WTC11 (cell line): ENCODE measurements around the gene FOXI1. TPM values are rescaled to one million over a fixed set of nuclear protein-coding genes. Genes with fewer than 3 reads are reported as not detected.
A peak's percentile ranks its signal among the peaks of the same experiment; 100 is the strongest.

Source experiments
- ATAC-seq: fragments of 200-7000 bp; cut with Tn5 transposase; 2 replicates; pipeline ENCODE4 v1.10.0; 2021; ENCODE audit warnings: mild to moderate bottlenecking, moderate library complexity
- CTCF ChIA-PET: fragments of 300-600 bp; sonication (Branson Sonifier 250); formaldehyde crosslinking; loops from one replicate; lab custom pipeline; 2021; ENCODE audit warnings: antibody characterized with exemption; lab: Charles Lee
- POLR2A ChIA-PET: fragments of 350-600 bp; sonication (Branson Sonifier 250); formaldehyde crosslinking; loops from one replicate; lab custom pipeline; 2021; ENCODE audit warnings: antibody characterized with exemption; lab: Charles Lee
- DNase-seq: peaks from one replicate; pipeline ENCODE4 v3.0.0; 2021; ENCODE audit warnings: low spot score
- H3K27ac Mint-ChIP-seq: 2 replicates; pipeline ENCODE4 v1.8.0; 2021; ENCODE audit warnings: mixed read lengths
- H3K27me3 Mint-ChIP-seq: 2 replicates; pipeline ENCODE4 v1.8.0; 2021; ENCODE audit warnings: low read depth, mild to moderate bottlenecking, moderate library complexity, mixed read lengths
- H3K36me3 Mint-ChIP-seq: 2 replicates; pipeline ENCODE4 v1.8.0; 2021; ENCODE audit warnings: mixed read lengths
- H3K4me1 Mint-ChIP-seq: 2 replicates; pipeline ENCODE4 v1.8.0; 2022; ENCODE audit warnings: mixed read lengths
- H3K4me3 Mint-ChIP-seq: 2 replicates; pipeline ENCODE4 v1.8.0; 2021; ENCODE audit warnings: mild to moderate bottlenecking, moderate library complexity, mixed read lengths
- H3K9me3 Mint-ChIP-seq: 2 replicates; pipeline ENCODE4 v1.8.0; 2021; ENCODE audit warnings: mixed read lengths
- GTF2I ChIP-seq: fragments of 250-450 bp; sonication (Bioruptor Pico); conservative IDR thresholded peaks from 2 replicates; pipeline ENCODE4 v1.4.0; 2021; ENCODE audit warnings: mild to moderate bottlenecking
- JAZF1 ChIP-seq: fragments of 250-450 bp; sonication (Bioruptor Pico); IDR thresholded peaks from 2 replicates; pipeline ENCODE4 v1.9.0; 2021; ENCODE audit warnings: moderate library complexity, mild to moderate bottlenecking, inconsistent platforms
- JUN ChIP-seq: sonication (generic); formaldehyde crosslinking; IDR thresholded peaks from 2 replicates; pipeline ENCODE4 v1.8.0; 2023; ENCODE audit warnings: mild to moderate bottlenecking, missing genetic modification reagents
- NR3C1 ChIP-seq: sonication (generic); formaldehyde crosslinking; conservative IDR thresholded peaks from 2 replicates; pipeline ENCODE4 v1.8.1; 2023; ENCODE audit warnings: low read depth, mild to moderate bottlenecking, missing genetic modification reagents
- RORB ChIP-seq: fragments of 250-450 bp; sonication (Bioruptor Pico); IDR thresholded peaks from 2 replicates; pipeline ENCODE4 v1.9.0; 2021; ENCODE audit warnings: mild to moderate bottlenecking
- TCF7 ChIP-seq: sonication (generic); formaldehyde crosslinking; IDR thresholded peaks from 2 replicates; pipeline ENCODE4 v1.8.0; 2022; ENCODE audit warnings: mild to moderate bottlenecking, low read depth, missing genetic modification reagents, moderate library complexity
- TP53 ChIP-seq: sonication (generic); formaldehyde crosslinking; IDR thresholded peaks from 2 replicates; pipeline ENCODE4 v1.8.1; 2023; ENCODE audit warnings: mild to moderate bottlenecking, missing genetic modification reagents
- total RNA-seq: library from RNA; stranded (reverse); gene quantifications from 3 replicates; pipeline ENCODE4 v1.2.3, GENCODE V29; 2021
- TF ChIP-seq, protein P1 (sequence below): fragments of 250-450 bp; sonication (Bioruptor Pico); conservative IDR thresholded peaks from 2 replicates; pipeline ENCODE4 v1.9.0; 2021; ENCODE audit warnings: mild to moderate bottlenecking
- TF ChIP-seq, protein P2 (sequence below): sonication (generic); formaldehyde crosslinking; IDR thresholded peaks from 2 replicates; pipeline ENCODE4 v1.8.1; 2022; ENCODE audit warnings: missing genetic modification reagents, borderline replicate concordance
- TF ChIP-seq, protein P3 (sequence below): fragments of 200-600 bp; IDR thresholded peaks from 2 replicates; pipeline ENCODE4 v1.8.0; 2022; ENCODE audit warnings: antibody characterized with exemption
- TF ChIP-seq, protein P4 (sequence below): sonication (generic); formaldehyde crosslinking; conservative IDR thresholded peaks from 2 replicates; pipeline ENCODE4 v1.8.1; 2023; ENCODE audit warnings: mild to moderate bottlenecking, low read depth, missing genetic modification reagents, moderate library complexity
- TF ChIP-seq, protein P5 (sequence below): fragments of 250-450 bp; sonication (Bioruptor Pico); IDR thresholded peaks from 2 replicates; pipeline ENCODE4 v1.9.0; 2021; ENCODE audit warnings: mild to moderate bottlenecking

Gene FOXI1
- total RNA-seq, 1 experiment from 2014 or later = not detected

DNA sequence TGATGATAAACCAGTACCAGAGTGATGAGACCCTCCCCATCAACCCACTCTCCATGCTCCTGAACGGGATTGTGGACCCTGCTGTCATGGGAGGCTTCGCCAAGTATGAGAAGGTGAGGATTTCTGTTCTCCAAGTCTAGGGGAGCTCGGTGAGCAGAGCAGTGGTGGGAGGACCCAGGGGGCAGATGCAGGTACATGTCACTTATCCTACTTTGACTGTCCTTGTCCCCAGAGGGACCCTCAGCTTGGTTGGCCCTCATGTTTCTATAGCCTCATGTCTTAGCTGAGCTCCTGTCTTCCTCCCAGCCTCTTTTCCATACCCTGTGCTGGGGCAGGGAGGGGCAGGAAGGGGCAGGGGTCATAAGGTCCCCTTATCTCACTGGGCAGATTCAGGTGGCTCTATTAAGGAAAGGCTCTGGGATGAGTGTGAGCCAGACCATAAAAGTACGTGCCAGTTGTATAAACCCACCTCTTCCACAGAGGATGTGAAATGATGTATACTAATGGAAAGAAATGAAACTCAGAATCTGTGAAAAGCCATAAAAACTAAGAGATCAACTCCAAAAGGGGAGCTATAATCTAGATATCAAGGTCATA is 38.0 kb upstream of the FOXI1 start (continued):
- TF ChIP-seq, protein P1, sequence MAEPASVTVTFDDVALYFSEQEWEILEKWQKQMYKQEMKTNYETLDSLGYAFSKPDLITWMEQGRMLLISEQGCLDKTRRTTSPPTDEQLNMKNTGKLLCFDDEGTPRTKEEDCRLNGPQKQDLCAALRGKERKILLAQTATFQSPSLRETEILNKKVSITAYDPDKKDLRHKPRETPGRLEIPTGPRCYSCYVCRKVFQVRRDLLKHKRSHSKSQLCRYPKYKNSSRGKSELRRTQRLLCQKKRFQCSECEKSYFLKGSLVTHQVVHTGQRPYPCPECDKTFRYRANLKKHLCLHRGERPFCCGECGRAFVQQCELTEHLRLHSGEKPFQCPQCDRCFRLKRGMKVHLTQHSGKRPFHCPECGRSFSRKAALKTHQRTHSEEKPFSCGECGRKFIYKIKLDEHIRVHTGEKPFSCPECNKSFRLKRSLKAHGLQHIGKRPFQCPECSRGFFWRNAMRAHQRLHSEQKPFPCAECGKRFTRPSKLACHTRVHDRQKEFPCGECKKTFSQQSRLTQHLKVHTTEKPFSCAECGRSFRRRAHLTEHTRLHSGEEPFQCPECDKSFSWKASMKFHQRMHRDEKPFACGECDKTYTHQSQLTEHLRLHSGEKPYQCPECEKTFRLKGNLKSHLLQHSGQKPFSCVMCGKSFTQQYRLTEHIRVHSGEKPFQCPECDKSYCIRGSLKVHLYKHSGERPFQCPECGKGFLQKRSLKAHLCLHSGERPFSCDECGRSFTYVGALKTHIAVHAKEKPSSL (CRISPR knock-in tag) = no peak
- TF ChIP-seq TP53 (CRISPR knock-in tag) = no peak
- TF ChIP-seq, all 79 proteins: peak for 0

DNA sequence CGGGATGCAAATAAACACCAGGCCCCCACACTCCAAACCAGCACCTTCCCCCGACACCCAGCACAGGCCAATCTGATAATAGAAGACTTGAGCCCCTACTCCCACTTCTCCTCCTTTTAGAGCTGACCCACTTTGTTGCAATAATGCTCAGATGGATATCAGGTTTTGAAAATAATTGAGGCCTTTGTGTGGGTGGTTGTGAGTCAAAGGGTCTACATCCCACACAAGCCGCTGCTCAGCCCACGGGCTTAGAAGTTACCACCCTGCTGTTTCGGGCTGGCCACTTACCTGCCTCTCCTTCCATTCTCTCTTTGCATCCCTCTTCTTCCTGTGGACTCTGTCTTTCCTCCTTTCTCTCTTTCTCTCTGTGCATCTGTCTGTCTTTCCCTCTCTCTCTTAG is 36.2 kb upstream of the FOXI1 start:
- ChIA-PET POLR2A (no interaction called here), CTCF (interaction anchor here (1.7 to 3.3 kb wide), 4 partner anchors 14 to 375 kb away, joined by 4 to 21 read pairs (median 10); no protein-coding TSS in a partner anchor)
- H3K9me3 Mint-ChIP-seq = no peaks in the 10 kb centered on the region
- H3K36me3 Mint-ChIP-seq = no peaks in the 10 kb centered on the region
- peaks cover 17% of the 10 kb centered on the region for H3K4me1 Mint-ChIP-seq
- no peak for ATAC-seq
- H3K27ac Mint-ChIP-seq = no peak overlapping the region
- no peaks in the 10 kb centered on the region for H3K27me3 Mint-ChIP-seq
- TF ChIP-seq, protein P2, sequence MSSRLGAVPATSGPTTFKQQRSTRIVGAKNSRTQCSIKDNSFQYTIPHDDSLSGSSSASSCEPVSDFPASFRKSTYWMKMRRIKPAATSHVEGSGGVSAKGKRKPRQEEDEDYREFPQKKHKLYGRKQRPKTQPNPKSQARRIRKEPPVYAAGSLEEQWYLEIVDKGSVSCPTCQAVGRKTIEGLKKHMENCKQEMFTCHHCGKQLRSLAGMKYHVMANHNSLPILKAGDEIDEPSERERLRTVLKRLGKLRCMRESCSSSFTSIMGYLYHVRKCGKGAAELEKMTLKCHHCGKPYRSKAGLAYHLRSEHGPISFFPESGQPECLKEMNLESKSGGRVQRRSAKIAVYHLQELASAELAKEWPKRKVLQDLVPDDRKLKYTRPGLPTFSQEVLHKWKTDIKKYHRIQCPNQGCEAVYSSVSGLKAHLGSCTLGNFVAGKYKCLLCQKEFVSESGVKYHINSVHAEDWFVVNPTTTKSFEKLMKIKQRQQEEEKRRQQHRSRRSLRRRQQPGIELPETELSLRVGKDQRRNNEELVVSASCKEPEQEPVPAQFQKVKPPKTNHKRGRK = no peak
- no peak for TF ChIP-seq NR3C1 (CRISPR knock-in tag)
- no peak for TF ChIP-seq GTF2I
- TF ChIP-seq JUN (CRISPR knock-in tag) = no peak
- DNase-seq = no peak
- H3K4me3 Mint-ChIP-seq = no peak overlapping the region

DNA sequence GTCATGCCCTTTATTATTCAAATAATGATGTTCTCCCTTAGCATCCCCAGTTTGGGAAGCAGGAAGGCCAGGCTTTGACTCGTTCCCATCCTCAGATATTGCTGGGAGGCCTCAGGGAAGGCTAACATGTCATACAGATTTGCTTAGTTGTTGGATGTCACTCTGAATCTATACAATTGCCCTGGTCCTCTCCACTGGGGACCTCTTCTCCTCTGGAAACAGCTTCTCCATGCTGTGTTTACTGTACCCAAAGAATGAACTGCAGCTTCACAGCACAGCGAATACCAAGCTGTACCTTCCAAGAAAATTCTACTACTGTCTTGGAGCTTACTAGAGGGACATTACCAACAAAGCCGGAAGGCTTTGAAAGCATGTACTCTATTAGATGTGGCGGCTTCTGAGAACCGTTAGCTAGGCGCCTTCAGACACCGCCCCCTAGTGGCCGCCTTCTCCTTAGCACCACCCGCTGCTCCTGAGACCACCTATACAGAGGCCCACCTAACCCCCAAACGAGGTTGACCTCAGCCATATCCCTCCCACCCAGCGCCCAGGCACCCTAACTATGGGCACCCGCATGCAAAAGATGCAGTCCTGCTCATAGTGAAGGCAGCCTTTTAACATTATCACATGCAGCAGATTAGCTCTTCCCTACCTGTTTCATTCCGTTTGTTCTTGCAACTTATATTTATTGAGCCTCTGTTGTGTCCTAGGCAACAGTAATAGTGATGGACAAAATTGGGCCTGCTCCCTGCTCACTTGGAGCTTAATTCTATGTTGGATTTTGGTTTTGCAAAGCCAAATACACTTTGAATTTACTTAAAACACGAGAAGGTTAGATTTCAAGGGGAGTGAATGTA is 34.9 kb upstream of the FOXI1 start:
- Mint-ChIP-seq H3K4me3 (no peak overlapping the region), H3K9me3 (no peaks in the 10 kb centered on the region), H3K36me3 (no peaks in the 10 kb centered on the region), H3K27ac (no peak overlapping the region), H3K4me1 (peaks cover 17% of the 10 kb centered on the region), H3K27me3 (no peaks in the 10 kb centered on the region; the same call in 1 of the 2 replicates)
- POLR2A ChIA-PET = interaction anchor here (0.6 kb wide), 1 partner anchor 24 kb away, joined by 3 read pairs; no protein-coding TSS in a partner anchor
- DNase-seq = peak; percentile 83
- peak; percentile 95 for ATAC-seq
- TF ChIP-seq, protein P3, sequence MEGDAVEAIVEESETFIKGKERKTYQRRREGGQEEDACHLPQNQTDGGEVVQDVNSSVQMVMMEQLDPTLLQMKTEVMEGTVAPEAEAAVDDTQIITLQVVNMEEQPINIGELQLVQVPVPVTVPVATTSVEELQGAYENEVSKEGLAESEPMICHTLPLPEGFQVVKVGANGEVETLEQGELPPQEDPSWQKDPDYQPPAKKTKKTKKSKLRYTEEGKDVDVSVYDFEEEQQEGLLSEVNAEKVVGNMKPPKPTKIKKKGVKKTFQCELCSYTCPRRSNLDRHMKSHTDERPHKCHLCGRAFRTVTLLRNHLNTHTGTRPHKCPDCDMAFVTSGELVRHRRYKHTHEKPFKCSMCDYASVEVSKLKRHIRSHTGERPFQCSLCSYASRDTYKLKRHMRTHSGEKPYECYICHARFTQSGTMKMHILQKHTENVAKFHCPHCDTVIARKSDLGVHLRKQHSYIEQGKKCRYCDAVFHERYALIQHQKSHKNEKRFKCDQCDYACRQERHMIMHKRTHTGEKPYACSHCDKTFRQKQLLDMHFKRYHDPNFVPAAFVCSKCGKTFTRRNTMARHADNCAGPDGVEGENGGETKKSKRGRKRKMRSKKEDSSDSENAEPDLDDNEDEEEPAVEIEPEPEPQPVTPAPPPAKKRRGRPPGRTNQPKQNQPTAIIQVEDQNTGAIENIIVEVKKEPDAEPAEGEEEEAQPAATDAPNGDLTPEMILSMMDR = peak; percentile 91
- TF ChIP-seq, protein P4, sequence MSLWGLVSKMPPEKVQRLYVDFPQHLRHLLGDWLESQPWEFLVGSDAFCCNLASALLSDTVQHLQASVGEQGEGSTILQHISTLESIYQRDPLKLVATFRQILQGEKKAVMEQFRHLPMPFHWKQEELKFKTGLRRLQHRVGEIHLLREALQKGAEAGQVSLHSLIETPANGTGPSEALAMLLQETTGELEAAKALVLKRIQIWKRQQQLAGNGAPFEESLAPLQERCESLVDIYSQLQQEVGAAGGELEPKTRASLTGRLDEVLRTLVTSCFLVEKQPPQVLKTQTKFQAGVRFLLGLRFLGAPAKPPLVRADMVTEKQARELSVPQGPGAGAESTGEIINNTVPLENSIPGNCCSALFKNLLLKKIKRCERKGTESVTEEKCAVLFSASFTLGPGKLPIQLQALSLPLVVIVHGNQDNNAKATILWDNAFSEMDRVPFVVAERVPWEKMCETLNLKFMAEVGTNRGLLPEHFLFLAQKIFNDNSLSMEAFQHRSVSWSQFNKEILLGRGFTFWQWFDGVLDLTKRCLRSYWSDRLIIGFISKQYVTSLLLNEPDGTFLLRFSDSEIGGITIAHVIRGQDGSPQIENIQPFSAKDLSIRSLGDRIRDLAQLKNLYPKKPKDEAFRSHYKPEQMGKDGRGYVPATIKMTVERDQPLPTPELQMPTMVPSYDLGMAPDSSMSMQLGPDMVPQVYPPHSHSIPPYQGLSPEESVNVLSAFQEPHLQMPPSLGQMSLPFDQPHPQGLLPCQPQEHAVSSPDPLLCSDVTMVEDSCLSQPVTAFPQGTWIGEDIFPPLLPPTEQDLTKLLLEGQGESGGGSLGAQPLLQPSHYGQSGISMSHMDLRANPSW (CRISPR knock-in tag) = no peak
- CTCF ChIA-PET = interaction anchor here (0.5 to 3.3 kb wide), 46 partner anchors 9 to 1360 kb away, joined by 3 to 21 read pairs (median 4); partner anchors contain the start of gene INSYN2B

DNA sequence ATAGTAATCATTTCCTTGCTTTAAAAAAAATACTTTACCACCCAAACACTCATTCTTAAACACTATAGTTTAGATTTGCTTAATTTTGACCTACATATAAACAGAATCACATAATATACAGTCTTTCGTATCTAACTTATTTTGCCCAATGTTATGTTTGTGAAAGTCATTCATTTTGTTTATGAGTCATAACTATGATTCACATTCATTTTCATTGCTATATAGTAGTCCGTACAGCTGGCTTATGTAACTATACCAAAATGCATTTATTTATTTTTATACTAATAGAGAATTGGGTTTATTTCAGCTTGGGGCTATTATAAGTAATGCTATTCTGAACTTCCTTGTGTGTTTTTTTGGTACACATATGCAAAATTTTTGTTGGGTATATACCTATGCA is 33.9 kb upstream of the FOXI1 start:
- Mint-ChIP-seq H3K27ac (no peak overlapping the region), H3K27me3 (no peaks in the 10 kb centered on the region; the same call in 1 of the 2 replicates), H3K4me3 (no peak overlapping the region), H3K9me3 (no peaks in the 10 kb centered on the region), H3K4me1 (peaks cover 15% of the 10 kb centered on the region), H3K36me3 (no peaks in the 10 kb centered on the region)
- DNase-seq (no peak), ATAC-seq (no peak)
- ChIA-PET CTCF (interaction anchor here (1.1 to 3.3 kb wide), 9 partner anchors 12 to 370 kb away, joined by 3 to 21 read pairs (median 6); no protein-coding TSS in a partner anchor), POLR2A (no interaction called here)
- no peak for TF ChIP-seq RORB
- TF ChIP-seq, protein P4 (CRISPR knock-in tag) = no peak
- TF ChIP-seq, protein P5, sequence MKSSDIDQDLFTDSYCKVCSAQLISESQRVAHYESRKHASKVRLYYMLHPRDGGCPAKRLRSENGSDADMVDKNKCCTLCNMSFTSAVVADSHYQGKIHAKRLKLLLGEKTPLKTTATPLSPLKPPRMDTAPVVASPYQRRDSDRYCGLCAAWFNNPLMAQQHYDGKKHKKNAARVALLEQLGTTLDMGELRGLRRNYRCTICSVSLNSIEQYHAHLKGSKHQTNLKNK (CRISPR knock-in tag) = no peak
- no peak for TF ChIP-seq TCF7 (CRISPR knock-in tag)
- no peak for TF ChIP-seq JAZF1
